GM18867 (cell line): ENCODE measurements around the gene TFF2.

Source experiments
- ATAC-seq: cut with Tn5 transposase; IDR thresholded peaks from one replicate; pipeline ENCODE4 v1.9.1; 2021; ENCODE audit warnings: mild to moderate bottlenecking, moderate library complexity; ENCODE audit not compliant: unreplicated experiment

Gene TFF2

GRCh38 chr21:42366292-42367010 lies 15.7 kb upstream of the TFF2 start, which contains the start of gene TFF1:
TFF1 (minus strand) TSS chr21:42366535; CDS start chr21:42366495, 40 bp downstream.
- ATAC-seq, result no peak

DNA sequence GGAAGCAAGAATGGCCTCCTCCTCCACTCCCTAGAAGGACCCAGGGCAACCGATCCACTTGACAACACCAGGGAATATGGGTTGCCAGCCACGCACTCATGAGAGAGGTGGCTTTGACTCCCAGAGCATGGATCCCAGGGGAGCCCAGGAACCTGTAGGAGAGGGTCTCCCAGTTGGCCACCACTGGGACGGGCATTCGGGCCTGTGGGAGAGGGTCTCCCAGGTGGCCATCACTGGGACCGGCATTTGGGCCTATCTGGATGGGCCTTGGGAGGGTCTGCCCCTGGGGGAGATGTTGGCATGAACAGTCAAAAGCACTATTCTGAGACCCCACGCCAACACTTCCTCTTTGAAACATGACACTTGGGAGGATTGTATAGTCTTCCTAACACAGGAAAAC lies 15.0 kb upstream of the TFF2 start:
- no peak for ATAC-seq

DNA sequence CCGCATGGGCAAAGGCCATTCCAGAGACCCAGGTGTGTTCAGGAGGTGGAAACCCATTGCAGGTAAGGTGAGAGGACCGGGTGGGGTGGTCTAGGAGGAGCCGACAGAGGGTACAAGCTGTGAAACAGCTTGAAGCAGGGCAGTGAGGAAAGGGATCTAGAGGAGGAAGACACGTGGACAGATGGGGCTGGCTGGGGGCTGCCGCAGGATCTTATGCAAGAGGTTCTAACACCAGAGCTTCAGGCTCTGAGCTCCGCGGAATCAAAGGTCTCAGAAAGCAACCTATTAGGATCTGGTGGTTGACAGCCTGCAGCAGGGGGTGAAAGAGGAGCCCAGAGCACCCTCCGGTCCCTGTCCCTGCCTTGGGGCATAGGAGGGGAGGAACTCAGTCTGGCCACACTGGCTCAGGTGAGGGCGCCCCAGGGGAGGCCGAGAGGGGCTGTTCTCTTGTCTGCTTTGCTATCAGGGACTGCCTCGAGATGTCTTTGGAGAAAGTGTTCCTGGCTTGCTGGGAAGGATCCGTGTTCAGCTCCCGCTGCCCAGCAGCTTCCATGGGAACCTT lies 13.6 kb upstream of the TFF2 start:
- ATAC-seq, result no peak

DNA sequence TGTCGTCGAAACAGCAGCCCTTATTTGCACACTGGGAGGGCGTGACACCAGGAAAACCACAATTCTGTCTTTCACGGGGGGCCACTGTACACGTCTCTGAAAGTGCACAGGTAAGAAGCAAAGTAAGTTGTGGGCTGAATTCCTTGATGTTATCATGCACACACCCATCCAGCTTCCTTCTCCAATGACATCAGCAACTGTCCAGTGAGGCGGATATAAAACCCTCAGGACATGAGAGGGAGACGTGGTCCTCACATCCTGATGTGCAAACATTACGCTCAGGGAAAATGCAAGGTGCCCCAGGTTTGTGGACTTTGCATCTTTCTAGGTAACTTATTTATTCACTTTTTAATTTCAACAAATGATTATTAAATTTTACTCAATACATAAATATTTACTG lies 12.5 kb upstream of the TFF2 start:
- no peak for ATAC-seq

DNA sequence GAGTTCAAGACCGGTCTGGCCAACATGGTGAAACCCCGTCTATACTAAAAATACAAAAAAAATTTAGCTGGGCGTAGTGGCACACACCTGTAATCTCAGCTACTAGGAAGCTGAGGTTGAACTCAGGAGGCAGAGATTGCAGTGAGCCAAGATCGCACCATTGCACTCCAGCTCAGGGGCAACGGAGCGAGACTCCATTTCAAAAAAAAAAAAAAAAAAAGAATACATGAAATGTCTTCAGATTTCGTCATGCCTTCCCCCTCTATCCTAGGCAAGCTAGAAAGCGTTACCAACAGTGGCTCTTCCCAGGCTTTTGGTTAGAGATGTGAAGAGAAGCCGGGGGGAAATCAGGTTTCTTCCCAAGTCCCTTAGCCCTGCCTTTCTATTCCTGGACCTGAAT lies 11.9 kb upstream of the TFF2 start:
- ATAC-seq, result no peak

- no peak for ATAC-seq
These were observed 11.4 kb upstream of the TFF2 start for GRCh38 chr21:42362198-42362597.

DNA sequence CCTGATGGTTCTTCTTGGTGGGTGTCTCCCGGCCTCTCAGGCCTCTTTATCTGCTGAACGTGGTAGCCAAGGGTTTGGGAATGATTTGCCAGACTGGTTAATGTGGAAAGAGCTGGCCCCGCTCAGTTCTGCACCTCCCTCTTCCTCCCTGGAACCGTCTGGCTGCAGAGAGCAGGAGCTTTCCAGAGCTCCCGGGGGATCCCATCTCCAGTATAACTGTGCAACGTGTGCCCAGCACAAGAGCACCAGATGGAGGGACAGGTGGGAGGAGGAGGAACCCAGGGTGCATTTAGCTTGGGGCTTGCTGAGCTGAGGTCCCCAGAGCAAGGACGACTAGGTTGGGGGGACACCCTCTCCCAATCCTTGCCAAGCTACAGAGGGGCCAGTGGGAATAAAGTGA lies 10.5 kb upstream of the TFF2 start:
- ATAC-seq, result no peak

DNA sequence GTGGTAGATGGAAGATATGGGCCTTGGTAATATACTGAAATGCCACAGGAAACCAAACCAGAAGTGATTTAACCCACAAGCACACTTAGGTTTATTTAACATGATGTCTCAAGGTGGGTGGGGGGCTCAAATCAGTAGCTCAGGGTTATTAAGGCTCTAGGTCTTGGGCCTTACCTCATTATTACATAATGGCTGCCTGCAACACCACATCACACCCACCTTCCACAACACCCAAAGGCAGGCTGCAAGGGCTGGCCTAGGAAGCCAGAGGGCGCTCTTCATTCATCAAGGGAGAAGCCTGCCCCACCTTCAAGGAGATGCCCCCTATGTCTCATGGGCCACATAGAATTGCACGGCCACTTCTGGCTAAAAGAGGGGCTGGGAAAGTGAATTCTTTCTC lies 9.5 kb upstream of the TFF2 start:
- no peak for ATAC-seq

DNA sequence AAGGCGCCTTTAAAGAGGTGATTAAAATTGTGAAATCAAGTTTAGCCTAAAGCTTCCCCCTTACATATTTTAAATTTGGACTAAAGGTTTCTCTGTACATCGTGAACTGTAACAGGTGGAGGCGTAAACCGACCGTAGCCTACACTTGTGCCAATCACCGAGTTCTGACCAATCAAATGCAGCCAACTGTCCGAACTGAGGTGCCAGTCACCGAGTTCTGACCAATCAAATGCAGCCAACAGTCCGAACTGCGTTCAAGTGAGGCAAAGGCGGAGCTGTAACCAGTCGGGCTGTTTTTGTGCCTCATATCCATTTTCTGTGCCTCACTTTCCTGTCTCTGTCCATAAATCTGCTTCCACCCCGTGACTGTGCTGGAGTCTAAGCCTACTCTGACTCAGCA lies 8.1 kb upstream of the TFF2 start:
- no peak for ATAC-seq

- no peak for ATAC-seq
These were observed 7.5 kb upstream of the TFF2 start for GRCh38 chr21:42358261-42358660.

- no peak for ATAC-seq
These were observed 6.5 kb upstream of the TFF2 start for GRCh38 chr21:42357307-42357706.

DNA sequence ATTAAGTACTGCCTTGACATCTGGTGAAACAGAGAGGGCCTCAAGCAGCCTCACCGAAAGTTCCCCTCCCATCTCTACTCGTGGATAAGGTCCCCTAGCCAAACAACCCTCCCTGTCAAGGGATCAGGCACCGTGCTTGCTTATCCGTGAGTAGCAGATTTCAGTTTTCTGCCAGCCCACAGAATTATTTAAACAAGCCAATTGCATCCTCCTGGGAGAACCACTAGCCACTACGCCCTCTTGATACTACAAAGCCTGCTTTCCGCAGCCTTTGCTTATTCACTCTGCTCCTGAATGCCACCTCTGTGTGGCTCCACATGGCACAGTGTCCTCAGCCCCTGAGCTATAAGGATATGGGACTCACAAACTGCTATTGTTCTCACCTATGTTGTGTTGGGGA lies 5.9 kb upstream of the TFF2 start:
- ATAC-seq, result no peak

GRCh38 chr21:42356046-42356445 lies 5.3 kb upstream of the TFF2 start:
- no peak for ATAC-seq

DNA sequence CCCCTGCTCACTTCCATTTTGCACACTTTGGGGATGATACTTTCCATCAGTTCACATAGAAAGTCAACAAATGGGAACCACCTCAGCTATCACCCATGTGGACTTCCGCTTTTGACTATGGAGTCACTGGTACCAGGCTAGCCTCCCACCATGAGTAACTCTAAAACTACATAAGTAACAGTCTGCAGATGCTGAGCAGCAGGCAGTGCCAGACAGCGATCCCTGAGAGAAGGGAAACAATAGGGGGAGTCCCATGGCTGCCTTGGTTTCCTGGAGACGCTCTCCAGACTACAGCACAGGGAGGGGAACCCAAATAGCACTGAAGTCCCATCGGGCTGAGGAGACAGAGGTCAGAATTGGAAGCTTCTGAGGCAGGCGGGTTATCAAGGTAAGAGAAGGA lies 2.8 kb upstream of the TFF2 start:
- ATAC-seq, result no peak

DNA sequence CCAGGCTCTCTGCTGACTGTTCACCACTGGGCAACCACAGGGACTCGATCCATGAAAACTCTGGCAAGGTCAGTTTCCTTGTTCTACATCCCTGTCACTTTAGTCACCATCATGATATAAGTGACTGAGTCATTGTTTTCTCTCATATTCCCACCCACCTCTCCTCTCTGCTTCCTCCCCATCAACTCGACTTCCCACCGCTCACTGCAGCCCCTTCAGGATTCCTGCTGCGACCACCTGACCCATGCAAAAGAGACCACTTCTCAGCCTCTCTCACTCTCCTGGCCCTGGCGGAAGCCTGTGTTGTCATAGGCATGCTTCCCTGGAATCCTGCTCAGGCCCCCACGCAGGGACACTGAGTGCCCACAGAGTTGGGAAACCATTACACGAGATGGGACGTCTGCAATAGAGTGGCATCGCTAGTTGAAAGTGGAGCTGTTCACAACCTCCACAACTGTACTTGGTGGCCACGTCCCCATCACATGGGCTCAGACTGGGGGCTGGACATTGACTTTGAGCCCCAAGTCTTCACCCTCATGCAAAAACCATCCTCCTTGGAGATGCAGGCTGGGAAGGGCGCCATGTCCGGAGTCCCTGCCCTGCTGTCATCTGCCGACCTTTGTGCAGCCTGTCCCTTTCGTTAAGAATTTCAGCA lies 1.8 kb upstream of the TFF2 start:
- no peak for ATAC-seq

DNA sequence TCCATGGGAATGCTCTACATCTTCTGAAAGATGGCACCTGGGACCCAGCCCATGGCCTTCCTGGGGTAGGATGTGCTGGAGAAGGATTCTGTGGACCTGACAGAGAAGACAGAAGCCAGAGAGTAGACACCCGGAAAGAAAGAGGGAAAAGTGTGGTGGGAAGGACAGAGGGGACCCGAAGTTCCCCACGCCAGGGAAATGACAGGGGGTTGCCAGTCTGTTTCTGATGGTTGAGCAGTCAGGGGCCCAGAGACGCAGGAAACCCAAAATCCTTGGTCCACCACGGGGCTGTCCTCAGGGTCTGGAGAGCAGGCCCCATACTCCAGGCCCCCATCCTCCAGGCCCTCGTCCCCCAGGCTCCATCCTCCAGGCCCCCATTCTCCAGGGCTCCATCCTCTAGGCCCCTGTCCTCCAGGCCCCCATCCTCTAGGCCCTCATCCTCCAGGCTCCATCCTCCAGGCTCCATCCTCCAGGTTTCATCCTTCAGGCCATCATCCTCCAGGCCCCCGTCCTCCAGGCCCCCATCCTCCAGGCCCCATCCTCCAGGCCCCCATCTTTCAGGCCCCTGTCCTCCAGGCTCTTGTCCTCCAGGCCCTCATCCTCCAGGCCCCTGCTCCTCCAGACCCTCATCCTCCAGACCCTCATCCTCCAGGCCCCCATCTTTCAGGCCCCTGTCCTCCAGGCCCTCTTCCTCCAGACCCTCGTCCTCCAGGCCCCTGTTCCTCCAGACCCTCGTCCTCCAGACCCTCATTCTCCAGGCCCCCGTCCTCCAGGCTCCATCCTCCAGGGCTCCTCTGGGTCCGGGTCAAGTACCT lies 1.0 kb upstream of the TFF2 start:
- no peak for ATAC-seq

DNA sequence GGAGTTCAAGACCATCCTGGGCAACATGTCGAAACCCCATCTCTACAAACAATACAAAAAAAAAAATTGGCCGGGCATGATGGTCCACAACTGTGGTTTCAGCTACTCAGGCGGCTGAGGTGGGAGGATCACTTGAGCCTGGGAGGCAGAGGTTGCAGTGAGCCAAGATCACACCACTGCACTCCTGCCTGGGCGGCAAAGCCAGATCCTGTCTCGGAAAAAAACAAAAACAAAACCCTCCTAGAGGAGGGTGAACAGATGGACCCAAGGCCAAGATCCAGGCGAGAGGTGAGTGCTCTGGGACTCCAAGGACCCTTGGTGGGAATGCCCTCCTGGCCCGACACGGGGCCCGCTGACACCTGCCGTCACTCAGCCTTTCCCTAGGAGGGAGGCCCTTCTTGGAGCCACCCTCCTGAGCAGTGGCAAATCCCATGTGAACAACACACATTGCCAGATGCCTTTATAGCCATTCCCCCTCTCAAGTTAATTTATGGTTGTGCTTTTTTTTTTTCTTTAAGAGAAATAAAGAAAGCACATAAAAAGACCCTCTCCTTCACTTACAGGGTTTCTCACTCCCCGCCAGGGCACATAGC lies 380 bp downstream of the TFF2 start:
- ATAC-seq, result no peak

GRCh38 chr21:42349420-42350317 lies 1.1 kb downstream of the TFF2 start:
- ATAC-seq, result no peak

DNA sequence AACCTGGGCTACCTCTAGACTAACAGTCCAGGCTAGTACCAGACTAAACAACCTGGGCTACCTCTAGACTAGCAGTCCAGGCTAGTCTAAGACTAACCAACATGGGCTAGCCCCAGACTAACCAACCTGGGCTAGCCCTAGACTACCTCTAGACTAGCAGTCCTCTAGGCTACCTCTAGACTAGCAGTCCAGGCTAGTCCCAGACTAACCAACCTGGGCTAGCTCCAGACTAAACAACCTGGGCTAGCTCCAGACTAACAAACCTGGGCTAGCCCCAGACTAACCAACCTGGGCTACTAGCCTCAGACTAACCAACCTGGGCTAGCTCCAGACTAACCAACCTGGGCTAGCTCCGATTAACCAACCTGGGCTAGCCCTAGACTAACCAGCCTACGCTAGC lies 2.0 kb downstream of the TFF2 start:
- ATAC-seq, result no peak
